ENCODE measurements around the gene ACBD6.

GRCh38 chr1:180532854-180533253 lies 30.5 kb upstream of the ACBD6 start:
- TF ChIP-seq CTCF (IDR thresholded peaks at IDR 0.05) = no peak
- no peak for TF ChIP-seq POLR2A (IDR thresholded peaks at IDR 0.05)
